CD4-positive, alpha-beta T cell treated with Interleukin-6 for 4 hours (primary cell): Measurements from ENCODE around the gene CTNNA3.

Experiments used
- DNase-seq: peaks from one replicate; pipeline ENCODE4 v3.0.0-alpha.2; 2020; ENCODE audit warnings: mixed read lengths

CTNNA3 gene

DNA sequence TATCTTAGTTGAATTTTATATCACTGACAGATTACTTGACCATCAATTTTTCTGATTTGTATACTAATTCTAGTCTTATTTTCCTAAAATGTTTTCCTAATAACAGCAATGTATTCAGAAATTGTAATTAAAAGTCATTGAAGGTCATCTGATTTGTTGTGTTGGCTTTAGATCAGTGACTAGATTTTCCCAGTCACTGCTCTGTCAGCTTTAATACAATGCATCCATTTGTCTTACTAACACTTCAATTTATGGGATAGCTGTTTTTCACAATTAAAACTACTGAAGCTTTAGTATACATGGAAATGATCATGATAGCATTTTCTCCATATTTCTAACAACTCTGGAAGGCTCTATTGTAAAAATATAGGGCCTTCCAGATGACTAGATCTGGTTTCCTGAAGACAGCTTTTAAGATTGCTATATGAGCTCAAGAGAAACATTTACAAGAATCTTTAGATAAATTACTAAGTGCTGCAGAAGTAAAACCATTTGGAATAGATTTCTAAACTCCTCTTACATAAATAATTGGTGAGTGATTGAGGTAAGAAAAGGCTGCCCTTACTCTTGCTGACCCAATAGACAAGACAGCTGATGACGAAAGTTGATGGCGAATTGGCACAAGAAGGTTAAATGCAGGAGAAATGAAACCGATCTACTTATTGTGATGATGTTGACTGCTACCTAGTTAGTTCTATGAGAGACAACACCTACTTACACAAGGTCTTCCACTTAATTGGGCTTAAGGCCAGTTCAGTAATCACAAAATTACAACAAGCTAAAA lies 696.0 kb downstream of the CTNNA3 start:
- DNase-seq = no peak

DNA sequence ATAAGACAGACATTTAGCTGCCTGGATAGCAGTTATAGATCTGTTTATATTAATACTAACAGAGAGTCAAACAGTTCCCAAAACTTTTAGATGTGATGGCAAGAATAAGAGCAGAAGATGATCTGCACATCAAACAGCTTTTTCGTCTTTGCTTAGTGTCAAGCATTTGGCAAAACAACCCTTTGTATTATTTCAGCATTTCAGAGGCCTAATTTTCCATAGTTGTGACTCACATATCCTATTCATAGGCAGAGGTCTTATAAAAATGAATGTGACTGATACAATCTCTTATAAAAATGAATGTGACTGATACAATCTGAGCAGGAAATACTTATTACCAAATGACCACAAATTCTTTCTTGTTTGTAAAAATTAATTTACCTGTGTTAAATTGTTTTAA lies 699.0 kb downstream of the CTNNA3 start:
- no peak for DNase-seq

DNA sequence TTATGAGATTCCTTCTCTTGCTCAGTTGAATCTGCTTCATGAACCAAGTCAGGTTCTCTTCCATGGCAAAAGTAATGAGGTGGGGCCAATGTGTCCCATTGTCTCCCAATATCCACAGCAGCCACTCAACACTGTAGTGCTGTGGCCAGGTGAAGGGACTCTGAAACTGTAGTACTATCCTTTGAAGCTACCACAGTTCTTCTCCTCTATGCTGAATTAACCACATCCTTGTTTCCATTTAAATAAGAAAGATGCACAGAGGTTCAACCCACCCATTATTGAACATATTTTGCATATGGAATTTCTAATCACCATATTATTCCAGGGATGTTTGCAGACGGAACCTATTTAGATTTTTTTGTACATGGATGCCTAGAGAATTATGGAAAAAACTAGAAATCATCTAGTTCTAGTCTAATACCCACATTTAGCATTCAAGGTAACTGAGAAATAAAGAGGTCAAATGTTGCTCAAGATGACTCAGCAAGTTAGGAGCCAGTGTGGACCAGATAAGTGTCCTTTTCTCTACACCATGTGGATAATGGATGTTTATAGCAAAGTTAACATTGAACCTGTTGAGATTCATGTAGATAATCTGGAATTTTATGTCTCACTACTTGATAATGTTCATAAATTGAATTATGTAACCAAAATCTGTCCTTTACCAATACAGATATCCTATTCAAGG lies 705.7 kb downstream of the CTNNA3 start:
- DNase-seq = no peak

DNA sequence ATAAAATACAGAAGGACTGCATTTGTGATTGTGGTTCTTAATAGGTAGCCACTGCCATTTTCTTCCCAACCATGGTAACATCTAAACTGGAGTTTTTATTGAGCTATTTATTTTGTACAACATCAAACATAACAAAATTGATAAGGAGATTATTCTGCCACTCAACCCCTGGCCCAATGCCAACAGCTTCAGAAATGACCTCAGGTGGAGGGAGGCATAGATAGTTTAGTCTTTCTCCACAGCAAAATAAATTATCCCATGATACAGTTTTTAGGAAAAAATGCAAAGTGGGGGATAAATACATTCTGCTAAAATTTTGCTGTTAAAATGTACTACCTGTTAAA lies 712.5 kb downstream of the CTNNA3 start:
- no peak for DNase-seq

DNA sequence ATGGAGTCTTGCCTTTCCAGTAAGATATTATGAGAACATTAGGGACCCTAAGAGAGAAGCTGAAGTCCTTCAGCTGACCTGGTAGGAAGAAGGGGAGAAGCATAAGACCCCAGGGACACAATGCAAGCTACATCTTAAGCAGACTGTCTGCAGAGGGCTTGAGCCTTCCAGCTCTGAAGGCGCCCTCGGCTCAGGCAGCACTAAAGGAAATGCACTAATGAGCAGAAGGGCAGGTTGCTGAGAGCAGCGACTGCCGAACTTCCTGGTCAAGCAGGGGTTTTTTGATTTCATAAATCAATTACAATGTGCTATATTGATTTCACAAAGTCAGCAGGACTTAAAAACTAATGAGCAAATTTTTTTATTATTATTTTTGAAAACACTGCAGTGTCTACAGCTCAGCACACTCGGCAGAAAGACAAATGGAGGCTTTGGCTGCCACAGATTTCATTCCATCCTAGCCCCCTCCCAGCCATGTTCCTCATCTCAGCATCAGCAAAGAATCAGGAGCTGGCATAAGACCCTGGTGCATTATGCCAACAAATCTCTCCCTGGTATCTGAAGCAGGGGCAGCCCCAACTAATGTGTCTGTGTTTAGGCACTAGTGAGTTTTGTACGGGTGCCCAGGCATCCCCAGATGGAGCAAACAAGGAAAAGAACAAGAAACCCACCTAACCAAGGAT lies 713.1 kb downstream of the CTNNA3 start:
- no peak for DNase-seq

DNA sequence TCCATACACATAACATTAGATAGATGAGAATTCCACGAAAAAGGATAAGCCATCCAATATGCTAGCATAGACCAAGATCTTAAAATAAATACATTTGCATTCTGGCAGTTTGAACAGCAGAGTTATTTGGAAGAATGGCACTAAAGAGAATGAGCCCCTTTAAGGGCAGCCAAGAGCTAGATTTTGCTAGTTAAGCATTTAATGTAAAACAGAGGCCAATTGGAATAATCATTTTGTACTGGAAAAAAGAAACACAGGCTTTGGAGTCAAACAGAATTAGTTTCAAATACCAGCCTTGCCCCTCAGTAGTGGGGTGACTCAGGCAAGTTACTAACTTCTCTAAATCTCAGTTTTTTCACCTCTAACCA lies 714.0 kb downstream of the CTNNA3 start:
- DNase-seq = no peak

DNA sequence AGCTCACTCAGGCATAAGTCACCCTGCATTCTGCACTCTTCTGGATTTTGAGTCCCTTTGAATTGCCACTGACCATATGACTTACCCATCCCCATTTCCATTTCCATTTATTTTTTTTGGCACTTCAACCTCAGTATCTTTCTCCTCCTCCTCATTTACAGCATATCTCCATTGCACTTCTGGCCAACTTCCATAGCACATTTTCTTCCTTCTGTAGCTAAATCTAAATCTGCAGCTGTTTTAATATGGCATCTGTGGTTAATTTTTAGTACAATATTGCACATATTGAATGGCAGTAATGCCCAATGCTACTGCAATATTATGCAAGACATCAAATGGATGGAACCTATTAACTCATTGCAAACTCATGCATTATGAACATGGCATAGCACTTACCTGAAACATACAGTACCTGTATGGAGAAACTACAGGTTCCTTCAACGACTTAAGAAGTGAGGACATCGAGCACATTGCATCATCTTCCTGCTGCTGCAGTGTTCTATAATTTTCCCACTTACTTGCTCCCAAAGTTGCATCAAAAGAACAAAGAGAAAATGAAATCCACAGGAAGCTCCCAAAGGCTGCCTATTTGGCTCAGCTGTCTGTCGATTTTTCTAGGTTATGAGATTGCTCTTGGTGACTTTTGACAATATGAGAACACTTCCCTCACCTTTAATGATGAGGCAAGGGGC lies 714.5 kb downstream of the CTNNA3 start:
- DNase-seq = no peak

DNA sequence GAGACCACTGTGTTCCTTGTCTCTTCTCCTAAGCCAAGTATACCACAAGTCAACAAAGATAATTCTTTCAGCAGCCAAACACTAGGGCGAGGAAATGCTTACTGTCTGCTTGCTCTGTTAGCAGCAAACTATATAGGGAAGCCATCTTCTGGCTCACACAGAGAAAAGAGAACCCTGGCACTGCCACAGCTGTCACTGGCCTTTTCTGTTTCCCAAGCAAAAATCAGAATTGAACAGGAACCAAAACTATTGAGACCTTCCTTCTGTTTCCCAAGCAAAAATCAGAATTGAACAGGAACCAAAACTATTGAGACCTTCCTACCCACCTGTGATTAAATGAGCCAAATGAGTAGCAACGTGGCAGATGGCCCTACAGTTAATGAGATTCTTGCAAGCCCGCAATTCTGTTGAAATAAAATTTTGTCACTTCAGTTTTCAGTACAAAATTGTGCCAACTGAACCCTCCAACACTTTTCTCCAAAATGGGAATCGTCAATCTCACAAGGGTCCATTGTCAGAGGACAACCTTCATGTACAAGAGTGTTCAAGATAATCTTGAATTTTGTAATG lies 715.7 kb downstream of the CTNNA3 start:
- DNase-seq = no peak

DNA sequence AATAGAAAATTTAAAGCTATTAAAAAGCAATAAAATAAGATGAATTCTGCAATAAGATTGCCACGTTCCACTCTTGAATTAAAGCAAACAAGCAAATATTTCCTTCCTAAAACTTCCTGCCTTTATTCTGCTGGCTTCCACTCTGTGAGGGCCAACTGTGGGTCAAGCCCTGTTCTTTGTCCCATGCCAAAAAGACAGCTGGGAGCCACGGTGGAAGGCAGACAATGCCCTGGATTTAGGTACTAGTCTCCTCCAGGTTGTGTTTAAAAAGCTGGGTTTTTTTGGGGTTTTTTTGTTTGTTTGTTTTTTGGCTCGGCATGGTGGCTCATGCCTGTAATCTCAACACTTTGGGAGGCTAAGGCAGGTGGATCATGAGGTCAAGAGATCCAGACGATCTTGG lies 731.0 kb downstream of the CTNNA3 start:
- no peak for DNase-seq

DNA sequence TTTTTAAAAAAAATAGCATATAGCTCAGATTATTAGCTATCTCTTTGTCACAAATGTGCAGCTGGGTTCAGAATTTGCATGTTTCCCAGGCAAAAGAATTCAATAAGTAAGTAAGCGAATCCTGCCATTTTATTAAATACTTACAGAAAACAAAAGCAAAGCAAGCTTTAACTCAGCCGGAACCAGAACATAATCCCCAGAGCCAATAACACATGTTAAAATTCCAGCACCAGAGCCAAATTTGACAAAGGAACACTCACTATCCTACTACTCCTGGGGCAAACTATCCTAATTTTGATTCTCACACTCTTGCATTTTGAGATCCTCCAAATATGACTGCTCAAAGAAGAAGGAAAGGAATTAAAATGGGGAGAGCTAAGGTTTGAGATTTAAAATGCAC lies 737.5 kb downstream of the CTNNA3 start:
- DNase-seq = no peak

DNA sequence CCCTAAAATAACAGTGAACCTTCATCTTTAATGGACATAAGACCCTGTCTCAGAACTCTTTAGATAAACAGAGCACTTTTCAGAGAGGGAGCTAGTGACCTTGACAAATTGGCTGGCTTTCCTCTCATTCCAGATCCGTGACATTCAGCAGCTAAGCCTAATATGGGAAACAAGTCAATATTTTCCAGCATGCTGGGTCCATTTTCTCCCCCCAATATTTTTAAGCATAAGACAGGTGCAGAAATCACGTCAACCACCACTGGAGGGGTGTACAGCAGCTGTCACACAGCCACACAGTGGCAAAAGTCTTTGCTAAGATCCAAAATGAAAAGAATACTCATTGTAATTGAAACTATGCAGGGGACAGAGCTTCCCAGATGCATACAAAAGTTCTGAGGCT lies 744.1 kb downstream of the CTNNA3 start:
- no peak for DNase-seq

DNA sequence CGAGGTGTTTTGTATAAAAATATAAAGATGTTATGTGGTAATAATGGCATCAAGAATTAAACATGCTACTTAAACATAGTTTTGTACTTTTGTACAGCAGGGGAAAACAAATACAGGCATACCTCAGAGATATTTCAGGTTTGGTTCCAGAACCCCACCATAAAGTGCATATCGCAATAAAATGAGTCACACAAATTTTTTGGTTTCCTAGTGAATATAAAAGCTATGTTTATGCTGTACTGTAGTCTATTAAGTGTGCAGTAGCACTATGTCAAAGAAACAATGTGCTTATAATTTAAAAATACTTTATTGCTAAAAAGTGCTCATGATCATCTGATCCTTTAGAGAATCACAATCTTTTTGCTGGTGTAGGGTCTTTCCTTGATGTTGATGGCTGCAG lies 752.4 kb downstream of the CTNNA3 start:
- DNase-seq = no peak

DNA sequence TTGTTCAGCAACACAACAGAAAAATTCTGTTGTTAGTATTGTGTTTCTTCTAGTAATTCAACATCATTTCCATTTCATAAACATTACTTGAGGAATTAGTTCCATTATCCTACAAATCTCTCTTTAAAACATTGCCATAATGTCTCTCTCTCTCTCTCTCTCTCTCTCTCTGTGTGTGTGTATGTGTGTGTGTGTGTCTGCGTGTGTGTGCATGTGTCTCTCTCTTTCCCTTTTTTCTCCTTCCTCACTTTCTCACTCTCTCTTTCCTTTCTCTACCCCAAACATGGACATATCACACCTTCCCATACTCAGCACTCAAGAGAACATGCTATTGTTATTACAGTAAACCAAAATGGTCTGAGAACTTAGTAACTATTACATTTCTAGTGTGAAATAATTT lies 753.6 kb downstream of the CTNNA3 start:
- DNase-seq = no peak

DNA sequence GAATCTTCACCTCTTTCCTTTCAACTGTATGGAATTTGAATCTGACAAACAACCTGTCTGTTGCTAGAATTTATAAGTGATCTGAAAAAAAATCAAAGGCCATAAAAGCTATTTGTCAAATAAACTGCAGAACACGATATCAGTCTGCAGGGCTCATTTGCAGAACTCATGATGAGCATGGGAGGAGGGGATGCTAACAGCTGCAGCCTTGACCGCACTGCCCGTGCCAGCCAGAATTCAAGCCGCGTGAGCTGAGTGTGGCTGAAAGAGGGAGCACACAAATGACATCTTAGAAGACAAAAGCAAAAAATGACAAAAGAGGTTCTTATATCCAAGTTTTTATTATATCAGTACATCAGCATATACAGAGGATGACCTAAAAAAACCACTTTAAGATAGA lies 754.5 kb downstream of the CTNNA3 start:
- no peak for DNase-seq

DNA sequence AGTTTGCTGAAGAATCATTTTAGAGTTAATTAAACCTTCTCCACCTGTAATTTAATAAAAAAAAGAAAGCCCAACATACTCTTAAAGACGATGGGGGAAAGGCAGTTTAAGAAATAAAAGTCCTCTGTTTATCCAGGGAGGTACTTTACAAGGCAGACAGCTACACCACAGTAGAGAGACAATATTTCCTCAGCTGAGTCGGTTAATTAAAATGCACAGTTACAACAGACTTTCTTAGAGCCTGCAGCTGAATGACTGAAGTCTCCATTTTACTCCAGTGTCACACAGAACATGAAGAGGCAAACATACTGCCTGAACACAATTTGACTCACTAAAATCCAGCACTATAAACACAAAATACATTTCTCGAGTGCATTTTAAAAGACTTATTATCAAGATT lies 755.0 kb downstream of the CTNNA3 start:
- no peak for DNase-seq

DNA sequence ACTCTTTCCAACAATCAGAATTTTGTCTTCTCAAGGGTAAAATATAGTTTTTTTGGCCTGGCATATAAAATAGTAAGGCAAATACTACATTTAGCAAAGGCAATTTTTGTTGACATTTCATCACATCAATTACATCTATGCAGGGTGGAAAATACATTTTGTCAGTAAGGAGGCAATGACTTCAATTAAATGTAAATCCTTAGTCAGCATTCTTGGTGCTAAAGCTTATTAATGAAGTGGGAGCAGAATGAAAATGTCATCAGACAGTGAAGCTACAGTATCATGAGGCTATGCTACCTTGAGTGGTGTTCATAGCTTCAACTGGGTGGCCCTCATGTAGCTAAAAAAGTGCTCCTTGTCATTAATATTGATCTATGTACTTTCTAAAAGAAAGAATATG lies 761.3 kb downstream of the CTNNA3 start:
- no peak for DNase-seq

DNA sequence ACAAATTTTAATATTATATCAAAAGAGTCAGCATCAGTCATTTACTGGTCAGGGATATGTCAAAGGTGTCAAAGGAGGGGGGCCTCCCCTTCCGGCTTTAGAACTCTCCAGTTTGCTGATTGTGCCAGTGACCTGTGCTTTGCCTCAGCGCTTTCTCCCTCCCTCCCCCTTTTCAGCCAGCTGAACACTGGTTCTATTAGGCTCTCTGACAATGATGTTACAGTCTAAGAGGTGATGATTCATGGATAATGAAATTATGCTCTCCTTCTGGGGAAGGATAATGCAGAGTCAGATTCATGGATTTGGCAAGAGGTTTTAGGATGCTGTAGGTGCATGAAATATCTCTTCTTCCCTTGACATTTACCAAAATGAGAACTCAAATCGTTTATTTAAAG lies 764.0 kb downstream of the CTNNA3 start:
- DNase-seq = no peak

DNA sequence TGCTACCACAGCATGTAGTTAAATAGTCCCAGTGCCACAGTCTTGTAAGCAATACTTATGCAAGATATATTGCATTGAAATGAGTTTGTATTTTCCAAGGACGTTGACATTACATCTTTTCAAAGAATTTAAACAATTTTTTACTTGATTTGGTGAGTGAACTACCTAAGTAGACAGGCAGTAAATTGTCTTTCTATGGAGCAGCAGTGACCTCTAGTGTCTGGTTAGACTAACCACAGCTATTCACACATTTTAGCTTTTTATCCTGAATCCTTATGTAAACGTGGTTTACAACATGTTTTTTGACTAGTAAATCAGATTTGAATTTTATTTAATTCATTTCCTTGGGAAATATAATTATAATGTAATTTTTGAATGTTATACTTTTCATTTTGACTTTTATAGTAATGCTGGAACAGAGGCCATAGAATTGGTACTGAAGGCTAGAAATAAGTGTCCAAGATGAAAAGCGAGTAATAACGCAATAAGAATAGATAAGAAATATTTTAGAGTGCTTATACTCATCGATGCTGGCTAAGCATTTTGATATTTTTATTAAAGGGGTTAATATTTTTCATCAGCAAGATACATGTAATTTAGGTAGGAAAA lies 764.6 kb downstream of the CTNNA3 start:
- no peak for DNase-seq

DNA sequence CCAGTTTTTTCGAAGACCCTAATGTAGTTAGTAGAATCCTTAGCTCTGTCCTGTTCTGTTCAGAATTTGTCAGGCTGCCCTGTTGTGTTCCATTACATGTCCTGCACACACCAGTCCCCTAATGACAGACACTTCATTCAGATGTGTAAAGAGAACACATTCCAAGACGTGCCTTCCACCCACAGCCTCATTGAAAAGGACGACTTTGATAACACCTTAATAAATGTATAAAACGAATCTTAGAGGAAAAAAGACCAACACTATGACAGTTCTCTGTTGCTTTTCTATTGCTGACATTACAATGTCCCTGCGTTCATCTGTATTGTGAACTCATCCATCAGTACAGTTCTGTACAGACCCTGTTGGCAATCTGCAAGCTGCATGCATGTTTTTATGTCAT lies 766.6 kb downstream of the CTNNA3 start:
- DNase-seq = no peak

DNA sequence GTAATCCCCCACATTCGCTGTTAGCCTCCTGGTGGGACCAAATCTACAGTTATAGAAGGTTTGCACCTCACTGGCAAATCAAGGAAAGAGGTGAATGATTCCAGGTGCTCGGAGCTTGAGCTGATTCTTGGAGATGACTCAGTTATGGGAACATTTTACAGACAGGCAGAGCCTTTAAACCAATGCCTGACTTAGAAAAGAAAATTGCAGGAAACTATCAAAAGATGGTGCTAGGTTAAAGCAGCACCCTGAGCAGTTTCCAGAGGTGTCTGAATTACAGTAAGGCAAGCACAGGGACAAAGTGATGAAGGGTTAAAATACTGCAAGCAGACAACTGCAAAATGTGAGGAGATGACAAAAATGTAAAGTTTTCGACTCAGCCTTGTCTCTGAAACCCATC lies 767.2 kb downstream of the CTNNA3 start:
- DNase-seq = no peak

DNA sequence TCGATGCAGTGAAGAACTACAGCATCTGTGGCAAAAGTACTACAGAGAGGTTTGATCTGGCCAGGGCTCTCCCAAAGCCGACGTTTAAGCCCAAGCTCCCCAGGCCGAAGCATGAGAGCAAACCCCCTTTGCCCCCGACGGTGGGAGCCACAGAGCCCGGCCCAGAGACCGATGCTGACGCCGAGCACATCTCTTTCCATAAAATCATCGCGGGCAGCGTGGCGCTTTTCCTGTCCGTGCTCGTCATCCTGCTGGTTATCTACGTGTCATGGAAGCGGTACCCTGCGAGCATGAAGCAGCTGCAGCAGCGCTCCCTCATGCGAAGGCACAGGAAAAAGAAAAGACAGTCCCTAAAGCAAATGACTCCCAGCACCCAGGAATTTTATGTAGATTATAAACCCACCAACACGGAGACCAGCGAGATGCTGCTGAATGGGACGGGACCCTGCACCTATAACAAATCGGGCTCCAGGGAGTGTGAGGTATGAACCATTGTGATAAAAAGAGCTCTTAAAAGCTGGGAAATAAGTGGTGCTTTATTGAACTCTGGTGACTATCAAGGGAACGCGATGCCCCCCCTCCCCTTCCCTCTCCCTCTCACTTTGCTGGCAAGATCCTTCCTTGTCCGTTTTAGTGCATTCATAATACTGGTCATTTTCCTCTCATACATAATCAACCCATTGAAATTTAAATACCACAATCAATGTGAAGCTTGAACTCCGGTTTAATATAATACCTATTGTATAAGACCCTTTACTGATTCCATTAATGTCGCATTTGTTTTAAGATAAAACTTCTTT lies 767.8 kb downstream of the CTNNA3 start:
- DNase-seq = no peak
